OCI-LY1 (cell line): ENCODE measurements around the gene HNRNPLL.

Source experiments
- CTCF ChIP-seq: fragments of 200-600 bp; sonication (generic), shearing (Covaris generic); IDR thresholded peaks from 2 replicates; pipeline ENCODE4 v1.5.1; 2017; ENCODE audit warnings: mild to moderate bottlenecking, antibody characterized with exemption, low read length, moderate library complexity, mixed read lengths
- EZH2 ChIP-seq: fragments of 200-600 bp; sonication (generic), shearing (Covaris generic); IDR thresholded peaks from 2 replicates; pipeline ENCODE4 v1.8.0; 2017; ENCODE audit warnings: borderline replicate concordance, mixed run types, mild to moderate bottlenecking, antibody characterized with exemption, low read length, moderate library complexity, mixed read lengths

GRCh38 chr2:38613126-38613848, 10.6 kb upstream of the HNRNPLL start:
- TF ChIP-seq CTCF (no peak), EZH2 (no peak)
